Liver (tissue), 3 donors: ENCODE data around the gene GAL3ST3.

Source experiments
- EGR1 ChIP-seq, 2 donors: IDR thresholded peaks; 2 replicates each; pipeline ENCODE4 v1.6.1; 2016 to 2018; ENCODE audit warnings: antibody characterized with exemption in 2 of 2, low read depth in 2 of 2
- FOXA1 ChIP-seq: IDR thresholded peaks from 2 replicates; pipeline ENCODE4 v1.6.1; 2016; ENCODE audit warnings: antibody characterized with exemption
- JUND ChIP-seq, 2 donors: IDR thresholded peaks; 2 replicates each; pipeline ENCODE4 v1.6.1; 2016; ENCODE audit warnings: antibody characterized with exemption in 2 of 2
- NR2F2 ChIP-seq: IDR thresholded peaks from 2 replicates; pipeline ENCODE4 v1.6.1; 2016; ENCODE audit warnings: antibody characterized with exemption
- RXRA ChIP-seq, 2 donors: IDR thresholded peaks; 2 replicates each; pipeline ENCODE4 v1.6.1; 2017 to 2018; ENCODE audit warnings: antibody characterized with exemption in 2 of 2, mild to moderate bottlenecking in 1 of 2
- SP1 ChIP-seq: IDR thresholded peaks from 2 replicates; pipeline ENCODE4 v1.6.1; 2018; ENCODE audit warnings: antibody characterized with exemption, mild to moderate bottlenecking
- TAF1 ChIP-seq: conservative IDR thresholded peaks from 2 replicates; pipeline ENCODE4 v1.6.1; 2016; ENCODE audit warnings: antibody characterized with exemption, mild to moderate bottlenecking
- YY1 ChIP-seq: IDR thresholded peaks from 2 replicates; pipeline ENCODE4 v1.6.1; 2016; ENCODE audit warnings: antibody characterized with exemption, mild to moderate bottlenecking
- TF ChIP-seq, protein P1 (sequence below): fragments of 150-350 bp; IDR thresholded peaks from 2 replicates; pipeline ENCODE4 v1.5.1; 2017; ENCODE audit warnings: improper control_type of control experiment, low read depth, low read length; ENCODE audit not compliant: missing input control
- TF ChIP-seq, protein P2 (sequence below): IDR thresholded peaks from 2 replicates; pipeline ENCODE4 v1.6.1; 2016; ENCODE audit warnings: antibody characterized with exemption
- TF ChIP-seq, protein P3 (sequence below): IDR thresholded peaks from 2 replicates; pipeline ENCODE4 v1.6.1; 2016; ENCODE audit warnings: antibody characterized with exemption
- TF ChIP-seq, protein P4 (sequence below): IDR thresholded peaks from 2 replicates; pipeline ENCODE4 v1.6.1; 2016; ENCODE audit warnings: antibody characterized with exemption, mild to moderate bottlenecking
- donor health status: healthy.
- donor health status: healthy.

DNA sequence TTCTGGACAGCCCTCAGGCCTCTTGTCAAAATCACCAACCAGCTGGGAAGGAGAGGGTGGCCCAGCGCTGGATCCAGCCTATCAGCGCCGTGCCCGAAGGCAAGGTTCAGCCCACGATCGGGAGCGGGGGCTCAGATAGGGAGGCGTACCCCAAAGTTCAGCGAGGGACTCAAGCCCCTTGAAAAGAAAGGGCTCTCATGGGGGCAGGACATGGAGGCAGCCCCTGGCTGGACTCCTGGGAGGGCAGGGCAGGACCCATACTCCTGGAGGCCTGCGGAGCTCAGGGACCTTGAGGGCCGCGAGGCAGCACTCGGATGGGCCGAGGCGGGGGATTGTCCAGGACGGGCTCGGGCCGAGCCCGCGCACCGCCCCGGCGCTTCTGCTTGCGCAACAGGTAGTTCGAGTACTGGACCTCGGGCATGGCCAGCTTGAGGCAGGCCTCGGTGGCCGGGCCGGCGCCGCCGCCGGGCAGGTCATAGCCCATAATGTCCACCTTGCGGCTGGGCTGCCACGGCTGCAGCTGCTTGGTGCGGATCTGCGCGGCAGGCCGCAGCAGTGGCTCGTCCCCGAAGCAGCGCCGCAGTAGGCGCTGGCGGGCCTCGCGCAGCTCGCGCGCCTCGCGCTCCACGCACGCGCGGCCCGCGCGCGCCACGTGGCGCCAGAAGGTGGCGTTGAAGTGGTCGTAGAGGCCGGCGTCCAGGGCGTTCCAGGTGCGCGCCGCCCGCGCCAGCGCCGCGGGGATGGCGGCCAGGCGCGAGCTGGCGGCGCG, 6.5 kb downstream of the GAL3ST3 start:
- TF ChIP-seq, protein P1, sequence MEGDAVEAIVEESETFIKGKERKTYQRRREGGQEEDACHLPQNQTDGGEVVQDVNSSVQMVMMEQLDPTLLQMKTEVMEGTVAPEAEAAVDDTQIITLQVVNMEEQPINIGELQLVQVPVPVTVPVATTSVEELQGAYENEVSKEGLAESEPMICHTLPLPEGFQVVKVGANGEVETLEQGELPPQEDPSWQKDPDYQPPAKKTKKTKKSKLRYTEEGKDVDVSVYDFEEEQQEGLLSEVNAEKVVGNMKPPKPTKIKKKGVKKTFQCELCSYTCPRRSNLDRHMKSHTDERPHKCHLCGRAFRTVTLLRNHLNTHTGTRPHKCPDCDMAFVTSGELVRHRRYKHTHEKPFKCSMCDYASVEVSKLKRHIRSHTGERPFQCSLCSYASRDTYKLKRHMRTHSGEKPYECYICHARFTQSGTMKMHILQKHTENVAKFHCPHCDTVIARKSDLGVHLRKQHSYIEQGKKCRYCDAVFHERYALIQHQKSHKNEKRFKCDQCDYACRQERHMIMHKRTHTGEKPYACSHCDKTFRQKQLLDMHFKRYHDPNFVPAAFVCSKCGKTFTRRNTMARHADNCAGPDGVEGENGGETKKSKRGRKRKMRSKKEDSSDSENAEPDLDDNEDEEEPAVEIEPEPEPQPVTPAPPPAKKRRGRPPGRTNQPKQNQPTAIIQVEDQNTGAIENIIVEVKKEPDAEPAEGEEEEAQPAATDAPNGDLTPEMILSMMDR: no peak
- TF ChIP-seq EGR1 (IDR thresholded peaks at IDR 0.05; ENCODE audit: low read depth in 2 of 2) (no peak), FOXA1 (no peak), SP1 (no peak), NR2F2 (no peak), YY1 (no peak), TAF1 (no peak), RXRA (IDR thresholded peaks at IDR 0.05) (no peak), JUND (IDR thresholded peaks at IDR 0.05) (no peak)
- TF ChIP-seq, protein P2, sequence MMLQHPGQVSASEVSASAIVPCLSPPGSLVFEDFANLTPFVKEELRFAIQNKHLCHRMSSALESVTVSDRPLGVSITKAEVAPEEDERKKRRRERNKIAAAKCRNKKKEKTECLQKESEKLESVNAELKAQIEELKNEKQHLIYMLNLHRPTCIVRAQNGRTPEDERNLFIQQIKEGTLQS: no peak
- TF ChIP-seq, protein P3, sequence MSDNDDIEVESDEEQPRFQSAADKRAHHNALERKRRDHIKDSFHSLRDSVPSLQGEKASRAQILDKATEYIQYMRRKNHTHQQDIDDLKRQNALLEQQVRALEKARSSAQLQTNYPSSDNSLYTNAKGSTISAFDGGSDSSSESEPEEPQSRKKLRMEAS: no peak
- TF ChIP-seq, protein P4, sequence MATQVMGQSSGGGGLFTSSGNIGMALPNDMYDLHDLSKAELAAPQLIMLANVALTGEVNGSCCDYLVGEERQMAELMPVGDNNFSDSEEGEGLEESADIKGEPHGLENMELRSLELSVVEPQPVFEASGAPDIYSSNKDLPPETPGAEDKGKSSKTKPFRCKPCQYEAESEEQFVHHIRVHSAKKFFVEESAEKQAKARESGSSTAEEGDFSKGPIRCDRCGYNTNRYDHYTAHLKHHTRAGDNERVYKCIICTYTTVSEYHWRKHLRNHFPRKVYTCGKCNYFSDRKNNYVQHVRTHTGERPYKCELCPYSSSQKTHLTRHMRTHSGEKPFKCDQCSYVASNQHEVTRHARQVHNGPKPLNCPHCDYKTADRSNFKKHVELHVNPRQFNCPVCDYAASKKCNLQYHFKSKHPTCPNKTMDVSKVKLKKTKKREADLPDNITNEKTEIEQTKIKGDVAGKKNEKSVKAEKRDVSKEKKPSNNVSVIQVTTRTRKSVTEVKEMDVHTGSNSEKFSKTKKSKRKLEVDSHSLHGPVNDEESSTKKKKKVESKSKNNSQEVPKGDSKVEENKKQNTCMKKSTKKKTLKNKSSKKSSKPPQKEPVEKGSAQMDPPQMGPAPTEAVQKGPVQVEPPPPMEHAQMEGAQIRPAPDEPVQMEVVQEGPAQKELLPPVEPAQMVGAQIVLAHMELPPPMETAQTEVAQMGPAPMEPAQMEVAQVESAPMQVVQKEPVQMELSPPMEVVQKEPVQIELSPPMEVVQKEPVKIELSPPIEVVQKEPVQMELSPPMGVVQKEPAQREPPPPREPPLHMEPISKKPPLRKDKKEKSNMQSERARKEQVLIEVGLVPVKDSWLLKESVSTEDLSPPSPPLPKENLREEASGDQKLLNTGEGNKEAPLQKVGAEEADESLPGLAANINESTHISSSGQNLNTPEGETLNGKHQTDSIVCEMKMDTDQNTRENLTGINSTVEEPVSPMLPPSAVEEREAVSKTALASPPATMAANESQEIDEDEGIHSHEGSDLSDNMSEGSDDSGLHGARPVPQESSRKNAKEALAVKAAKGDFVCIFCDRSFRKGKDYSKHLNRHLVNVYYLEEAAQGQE: no peak
